Loucy (cell line): Measurements from ENCODE around the gene CCDC91.

Experiments used
- EZH2phosphoT487 ChIP-seq: fragments of 200-600 bp; IDR thresholded peaks from 2 replicates; pipeline ENCODE4 v1.6.1; 2018; ENCODE audit warnings: antibody characterized with exemption, mild to moderate bottlenecking, moderate library complexity, borderline replicate concordance
- TF ChIP-seq, protein P1 (sequence below): fragments of 200-600 bp; sonication (generic); conservative IDR thresholded peaks from 2 replicates; pipeline ENCODE4 v1.5.1; 2014; ENCODE audit warnings: mild to moderate bottlenecking, antibody characterized with exemption, low read length

DNA sequence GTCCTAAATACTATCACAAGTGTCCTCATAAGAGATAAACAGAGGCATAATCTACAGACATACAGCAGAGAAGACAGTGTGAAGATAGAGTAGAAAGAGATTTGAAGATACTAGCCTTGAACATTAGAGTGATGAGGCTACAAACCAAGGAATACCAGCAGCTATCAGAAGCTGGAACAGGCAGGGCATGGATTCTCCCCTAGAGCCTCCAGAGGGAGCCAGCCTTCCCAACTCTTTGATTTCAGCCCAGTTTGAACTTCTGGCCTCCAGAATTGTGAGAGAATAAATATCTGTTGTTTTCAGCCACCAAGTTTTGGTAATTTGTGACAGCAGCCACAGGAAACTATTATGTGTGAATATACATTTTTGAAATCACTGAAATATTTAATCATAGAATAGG, 47.2 kb downstream of the CCDC91 start:
- TF ChIP-seq, protein P1, sequence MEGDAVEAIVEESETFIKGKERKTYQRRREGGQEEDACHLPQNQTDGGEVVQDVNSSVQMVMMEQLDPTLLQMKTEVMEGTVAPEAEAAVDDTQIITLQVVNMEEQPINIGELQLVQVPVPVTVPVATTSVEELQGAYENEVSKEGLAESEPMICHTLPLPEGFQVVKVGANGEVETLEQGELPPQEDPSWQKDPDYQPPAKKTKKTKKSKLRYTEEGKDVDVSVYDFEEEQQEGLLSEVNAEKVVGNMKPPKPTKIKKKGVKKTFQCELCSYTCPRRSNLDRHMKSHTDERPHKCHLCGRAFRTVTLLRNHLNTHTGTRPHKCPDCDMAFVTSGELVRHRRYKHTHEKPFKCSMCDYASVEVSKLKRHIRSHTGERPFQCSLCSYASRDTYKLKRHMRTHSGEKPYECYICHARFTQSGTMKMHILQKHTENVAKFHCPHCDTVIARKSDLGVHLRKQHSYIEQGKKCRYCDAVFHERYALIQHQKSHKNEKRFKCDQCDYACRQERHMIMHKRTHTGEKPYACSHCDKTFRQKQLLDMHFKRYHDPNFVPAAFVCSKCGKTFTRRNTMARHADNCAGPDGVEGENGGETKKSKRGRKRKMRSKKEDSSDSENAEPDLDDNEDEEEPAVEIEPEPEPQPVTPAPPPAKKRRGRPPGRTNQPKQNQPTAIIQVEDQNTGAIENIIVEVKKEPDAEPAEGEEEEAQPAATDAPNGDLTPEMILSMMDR: peak; percentile 34
- no peak for TF ChIP-seq EZH2phosphoT487
